ENCODE measurements around the gene PLD1.

Gene PLD1

GRCh38 chr3:171569571-171570132, 240.6 kb downstream of the PLD1 start:
- H3K27ac ChIP-seq (replicated peaks): no peak overlapping the region
- DNase-seq (ENCODE audit: low read depth in 1 of 2, low spot score in 1 of 2): no peak
- no peaks in the 10 kb centered on the region for H3K27me3 ChIP-seq (ENCODE audit: insufficient read depth, poor library complexity, severe bottlenecking)
- TF ChIP-seq CTCF (IDR thresholded peaks at IDR 0.05; ENCODE audit: insufficient read depth, low read length) (no peak), GABPA (IDR thresholded peaks at IDR 0.05; ENCODE audit: low read depth) (no peak), REST (IDR thresholded peaks at IDR 0.05; ENCODE audit: insufficient replicate concordance, low read depth) (no peak), SPI1 (IDR thresholded peaks at IDR 0.05; ENCODE audit: borderline replicate concordance, low read depth) (no peak), POLR2AphosphoS5 (IDR thresholded peaks at IDR 0.05; ENCODE audit: low read depth) (no peak)
- no peak overlapping the region for H3K4me3 ChIP-seq (replicated peaks; ENCODE audit: insufficient read depth, low read length)

GRCh38 chr3:171568766-171569165, 241.5 kb downstream of the PLD1 start:
- no peak overlapping the region for H3K4me3 ChIP-seq (replicated peaks; ENCODE audit: insufficient read depth, low read length)
- DNase-seq (ENCODE audit: low read depth in 1 of 2, low spot score in 1 of 2): no peak
- TF ChIP-seq SPI1 (IDR thresholded peaks at IDR 0.05; ENCODE audit: borderline replicate concordance, low read depth) (no peak), CTCF (IDR thresholded peaks at IDR 0.05; ENCODE audit: insufficient read depth, low read length) (no peak), REST (IDR thresholded peaks at IDR 0.05; ENCODE audit: insufficient replicate concordance, low read depth) (no peak), GABPA (IDR thresholded peaks at IDR 0.05; ENCODE audit: low read depth) (no peak), POLR2AphosphoS5 (IDR thresholded peaks at IDR 0.05; ENCODE audit: low read depth) (no peak)
- H3K27ac ChIP-seq (replicated peaks): no peak overlapping the region
- H3K27me3 ChIP-seq (ENCODE audit: insufficient read depth, poor library complexity, severe bottlenecking): no peaks in the 10 kb centered on the region

GRCh38 chr3:171566803-171567422, 243.4 kb downstream of the PLD1 start:
- TF ChIP-seq REST (IDR thresholded peaks at IDR 0.05; ENCODE audit: insufficient replicate concordance, low read depth): no peak
- TF ChIP-seq SPI1 (IDR thresholded peaks at IDR 0.05; ENCODE audit: borderline replicate concordance, low read depth): no peak
- TF ChIP-seq CTCF (IDR thresholded peaks at IDR 0.05; ENCODE audit: insufficient read depth, low read length): peak; percentile 42
- TF ChIP-seq GABPA (IDR thresholded peaks at IDR 0.05; ENCODE audit: low read depth): no peak
- Histone ChIP-seq H3K27me3 (ENCODE audit: insufficient read depth, poor library complexity, severe bottlenecking) (no peaks in the 10 kb centered on the region), H3K27ac (replicated peaks) (no peak overlapping the region), H3K4me3 (replicated peaks; ENCODE audit: insufficient read depth, low read length) (no peak overlapping the region)
- DNase-seq (ENCODE audit: low read depth in 1 of 2, low spot score in 1 of 2): no peak

Measured in HL-60 (cell line).